Spleen (tissue), 11 donors: ENCODE measurements around the gene APLF. TPM values are rescaled to one million over a fixed set of nuclear protein-coding genes. Genes with fewer than 3 reads are reported as not detected.
"Not testable (repeated sequence)": the region's sequence is repeated elsewhere in the genome, so short reads cannot be mapped to it uniquely, and the experiment has no call there.

Source experiments
- DNase-seq: peaks from one replicate; pipeline ENCODE4 v3.0.0-alpha.2; 2020
- H3K27ac ChIP-seq, 8 donors: fragments of 200-600 bp; sonication (generic) in 7 of 8; 1 replicate in 4 of 8; 2 replicates in 4 of 8; pipeline versions ENCODE4 v1.5.0 to v1.8.0; 2016 to 2021; ENCODE audit warnings: inconsistent platforms in 4 of 8, mild to moderate bottlenecking in 4 of 8, moderate library complexity in 1 of 8
- H3K27me3 ChIP-seq, 7 donors: fragments of 200-600 bp; sonication (generic) in 6 of 7; replicated peaks in 1 of 7; 1 replicate in 4 of 7; 2 replicates in 3 of 7; pipeline versions ENCODE4 v1.5.0 to v1.8.0; 2016 to 2021; ENCODE audit warnings: inconsistent platforms in 3 of 7, mild to moderate bottlenecking in 1 of 7
- H3K36me3 ChIP-seq, 6 donors: fragments of 200-600 bp; sonication (generic) in 5 of 6; 1 replicate in 4 of 6; 2 replicates in 2 of 6; pipeline versions ENCODE4 v1.5.0 to v1.8.0; 2016 to 2021; ENCODE audit warnings: inconsistent platforms in 2 of 6
- H3K4me1 ChIP-seq, 6 donors: fragments of 200-600 bp; sonication (generic) in 5 of 6; 1 replicate in 3 of 6; 2 replicates in 3 of 6; pipeline versions ENCODE4 v1.5.0 to v1.8.0; 2016 to 2021; ENCODE audit warnings: inconsistent platforms in 3 of 6
- H3K4me3 ChIP-seq, 8 donors: fragments of 200-600 bp; sonication (generic) in 7 of 8; 1 replicate in 4 of 8; 2 replicates in 4 of 8; pipeline versions ENCODE4 v1.5.0 to v1.8.0; 2016 to 2021; ENCODE audit warnings: inconsistent platforms in 4 of 8, mild to moderate bottlenecking in 4 of 8, moderate library complexity in 2 of 8
- H3K9me3 ChIP-seq, 8 donors: fragments of 200-600 bp; sonication (generic) in 7 of 8; 1 replicate in 4 of 8; 2 replicates in 4 of 8; pipeline versions ENCODE4 v1.5.0 to v1.8.0; 2016 to 2021; ENCODE audit warnings: inconsistent platforms in 4 of 8
- POLR2A ChIP-seq, 3 donors: fragments of 450-650 bp; IDR thresholded peaks; one replicate each; pipeline ENCODE4 v1.5.1; 2017; ENCODE audit warnings: antibody characterized with exemption in 3 of 3, mild to moderate bottlenecking in 1 of 3
- POLR2AphosphoS5 ChIP-seq, 3 donors: sonication (generic); formaldehyde crosslinking; IDR thresholded peaks; one replicate each; pipeline ENCODE4 v1.5.1; 2017; ENCODE audit warnings: antibody characterized with exemption in 3 of 3
- WGBS, 5 donors: extraction: QIAGEN DNeasy Blood & Tissue Kit in 3 of 5; methylation state at CpG; one replicate each; pipeline versions ENCODE4 v1.1.5 to v1.1.7; 2013 to 2018; 5-methylcytosine and 5-hydroxymethylcytosine counted together
- intact Hi-C: fragments of 100-400 bp; cut with DNase I; formaldehyde crosslinking; loops from one replicate; pipeline ENCODE4 v1.15.0; 2023; ENCODE audit warnings: low total_unique reads
- polyA plus RNA-seq, 3 donors: library from polyadenylated mRNA; stranded (reverse); fragments of 200-250 nt; gene quantifications; one replicate each; pipeline ENCODE4 v1.2.1, GENCODE V29; 2013
- total RNA-seq, 7 donors: library from RNA; depleted of rRNA in 3 of 7; stranded (reverse); fragments of >200 nt in 3 of 7; fragmentation: NEBNext Ultra II Directional in 4 of 7; extraction: Animal tissue kit (Norgen Biotek cat#: 25700) in 4 of 7; gene quantifications; one replicate each; pipeline versions ENCODE4 v1.1.0 to v1.2.1, GENCODE V29; 2016 to 2021
- TF ChIP-seq, protein P1 (sequence below), 11 experiments: fragments of 200-600 bp in 7 of 11; fragments of 450-650 bp in 4 of 11; sonication (generic) in 4 of 11; IDR thresholded peaks in 8 of 11; conservative IDR thresholded peaks in 3 of 11; 1 replicate in 7 of 11; 2 replicates in 4 of 11; pipeline versions ENCODE4 v1.4.0 to v1.8.0; 2016 to 2021; ENCODE audit warnings: antibody characterized with exemption in 11 of 11, inconsistent platforms in 4 of 11, mild to moderate bottlenecking in 1 of 11
- donor health status: healthy with polysubstance abuse.
- donor health status: DM: no; HTN: no; CAD: no; lungs with moderate emphysema.
- donor health status: DM: no; HTN: no; CAD: no.
- donor health status: Bipolar disorder and iron deficiency.
- donor health status: healthy.
- donor health status: DM: no; HTN: no; CAD: no.
- donor health status: DM: yes; HTN: yes; CAD: no.

Gene APLF
- total and polyA plus RNA-seq, 10 donors: 1.1 to 7.2 (median 5.0) TPM

DNA sequence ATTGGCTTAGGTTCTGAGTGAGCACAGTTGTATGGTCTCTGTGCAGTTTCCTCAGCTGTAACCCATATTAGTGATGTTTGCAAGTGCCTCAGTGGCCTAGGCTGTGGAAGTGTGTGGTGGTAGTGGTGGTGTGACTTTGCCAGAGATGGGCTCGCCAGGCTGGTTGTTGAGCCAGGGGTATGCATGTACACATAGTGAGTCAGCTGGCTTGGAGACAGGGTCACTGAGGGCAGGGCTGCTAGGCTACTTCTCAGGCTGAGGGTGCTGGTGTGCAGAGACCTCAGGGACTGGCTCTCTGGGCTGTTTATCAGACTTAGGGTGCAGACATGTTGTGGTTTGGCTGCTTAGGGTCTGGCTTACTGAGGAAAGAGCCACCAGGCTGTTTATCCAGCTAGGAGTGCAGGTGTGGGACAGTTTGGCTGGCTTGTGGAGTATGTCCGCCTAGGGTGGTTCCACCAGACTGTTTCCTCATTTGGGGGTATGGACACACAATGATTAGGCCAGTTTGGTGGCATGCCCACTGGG is 15.0 kb downstream of the APLF start:
- Histone ChIP-seq H3K27ac (no peak overlapping the region), H3K27me3 (no peaks in the 10 kb centered on the region), H3K4me3 (no peak overlapping the region), H3K9me3 (no peaks in the 10 kb centered on the region), H3K4me1 (no peaks in the 10 kb centered on the region), H3K36me3 (no peaks in the 10 kb centered on the region)
- intact Hi-C loops: no loop called here
- 87 to 100% (median 94%) methylated on average over 2 of the region's 2 CpGs for whole genome bisulfite sequencing, 5 donors
- DNase-seq: no peak
- TF ChIP-seq POLR2A (IDR thresholded peaks at IDR 0.05): no peak
- TF ChIP-seq, protein P1, sequence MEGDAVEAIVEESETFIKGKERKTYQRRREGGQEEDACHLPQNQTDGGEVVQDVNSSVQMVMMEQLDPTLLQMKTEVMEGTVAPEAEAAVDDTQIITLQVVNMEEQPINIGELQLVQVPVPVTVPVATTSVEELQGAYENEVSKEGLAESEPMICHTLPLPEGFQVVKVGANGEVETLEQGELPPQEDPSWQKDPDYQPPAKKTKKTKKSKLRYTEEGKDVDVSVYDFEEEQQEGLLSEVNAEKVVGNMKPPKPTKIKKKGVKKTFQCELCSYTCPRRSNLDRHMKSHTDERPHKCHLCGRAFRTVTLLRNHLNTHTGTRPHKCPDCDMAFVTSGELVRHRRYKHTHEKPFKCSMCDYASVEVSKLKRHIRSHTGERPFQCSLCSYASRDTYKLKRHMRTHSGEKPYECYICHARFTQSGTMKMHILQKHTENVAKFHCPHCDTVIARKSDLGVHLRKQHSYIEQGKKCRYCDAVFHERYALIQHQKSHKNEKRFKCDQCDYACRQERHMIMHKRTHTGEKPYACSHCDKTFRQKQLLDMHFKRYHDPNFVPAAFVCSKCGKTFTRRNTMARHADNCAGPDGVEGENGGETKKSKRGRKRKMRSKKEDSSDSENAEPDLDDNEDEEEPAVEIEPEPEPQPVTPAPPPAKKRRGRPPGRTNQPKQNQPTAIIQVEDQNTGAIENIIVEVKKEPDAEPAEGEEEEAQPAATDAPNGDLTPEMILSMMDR (IDR thresholded peaks at IDR 0.05 in 8 of 11, conservative IDR thresholded peaks at IDR 0.05 in 3 of 11): no peak

DNA sequence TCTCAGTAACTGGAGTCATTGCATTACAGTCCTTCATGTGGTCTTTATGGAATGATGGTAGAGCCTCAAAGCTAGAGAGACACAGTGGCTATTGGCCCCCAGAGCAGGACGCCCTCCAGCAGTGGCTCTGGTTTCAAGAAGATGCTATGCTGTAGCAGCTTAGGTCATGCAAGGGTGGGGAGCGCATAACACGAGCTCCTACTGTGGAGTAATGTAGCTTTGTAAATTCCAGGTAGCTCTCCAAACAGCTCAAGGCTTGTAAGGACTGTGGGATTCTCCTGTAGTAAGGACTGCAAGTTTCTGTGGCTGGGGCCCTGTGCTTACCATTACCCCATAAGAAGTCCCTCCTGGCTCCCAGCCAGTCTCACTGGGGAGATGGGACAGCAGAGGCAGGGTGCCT is 15.6 kb downstream of the APLF start:
- Histone ChIP-seq H3K4me3 (no peak overlapping the region), H3K9me3 (no peaks in the 10 kb centered on the region), H3K27ac (no peak overlapping the region), H3K4me1 (peaks cover 0 to 4% (median under 1%) of the 10 kb centered on the region in 6 donors), H3K36me3 (no peaks in the 10 kb centered on the region), H3K27me3 (no peaks in the 10 kb centered on the region)
- intact Hi-C loops: no loop called here
- DNase-seq: no peak
- WGBS, 5 donors: 86 to 99% (median 95%) methylated on average over 3 of the region's 3 CpGs
- TF ChIP-seq, protein P1 (IDR thresholded peaks at IDR 0.05 in 8 of 11, conservative IDR thresholded peaks at IDR 0.05 in 3 of 11): no peak
- TF ChIP-seq POLR2A (IDR thresholded peaks at IDR 0.05): no peak
- TF ChIP-seq POLR2AphosphoS5 (IDR thresholded peaks at IDR 0.05): no peak

DNA sequence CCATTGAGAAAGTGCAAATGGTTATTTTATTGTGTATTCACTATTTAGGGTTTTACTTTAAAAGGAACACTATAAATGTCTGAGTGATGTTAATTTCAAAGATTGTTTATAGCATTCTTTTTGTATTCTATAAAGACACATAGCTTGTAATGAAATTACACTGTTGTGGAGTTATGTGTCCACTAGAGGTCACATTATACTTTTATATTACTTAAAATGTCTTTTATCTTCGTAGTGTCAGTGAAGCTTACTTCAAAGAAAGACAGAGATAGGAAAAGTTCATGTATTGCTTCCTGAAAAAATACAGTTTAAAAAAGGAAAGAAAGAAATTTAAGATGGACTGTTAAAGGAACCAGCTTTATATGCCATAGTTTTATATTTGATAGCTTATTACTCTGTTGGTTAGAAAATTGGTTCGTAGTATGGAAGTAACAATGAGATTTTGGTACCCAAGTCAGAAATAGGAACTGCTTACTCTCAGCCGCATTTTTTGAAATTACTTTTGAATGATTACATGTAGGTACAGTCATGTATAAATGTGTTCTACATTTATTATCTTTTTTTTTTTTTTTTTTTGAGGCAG is 20.5 kb downstream of the APLF start:
- H3K4me3 ChIP-seq: no peak overlapping the region
- no peaks in the 10 kb centered on the region for H3K27me3 ChIP-seq
- DNase-seq: no peak
- TF ChIP-seq, protein P1 (IDR thresholded peaks at IDR 0.05 in 8 of 11, conservative IDR thresholded peaks at IDR 0.05 in 3 of 11): peak; percentile 20 to 66 (median 51)
- no peak for TF ChIP-seq POLR2A (IDR thresholded peaks at IDR 0.05)
- no peak for TF ChIP-seq POLR2AphosphoS5 (IDR thresholded peaks at IDR 0.05)
- 42 to 57% (median 46%) methylated on average over 3 of the region's 3 CpGs for WGBS, 5 donors
- H3K9me3 ChIP-seq: no peaks in the 10 kb centered on the region
- H3K27ac ChIP-seq: no peak overlapping the region
- H3K4me1 ChIP-seq: peaks cover 0 to 8% (median 1%) of the 10 kb centered on the region in 6 donors
- no peaks in the 10 kb centered on the region for H3K36me3 ChIP-seq
- intact Hi-C loops: no loop called here

DNA sequence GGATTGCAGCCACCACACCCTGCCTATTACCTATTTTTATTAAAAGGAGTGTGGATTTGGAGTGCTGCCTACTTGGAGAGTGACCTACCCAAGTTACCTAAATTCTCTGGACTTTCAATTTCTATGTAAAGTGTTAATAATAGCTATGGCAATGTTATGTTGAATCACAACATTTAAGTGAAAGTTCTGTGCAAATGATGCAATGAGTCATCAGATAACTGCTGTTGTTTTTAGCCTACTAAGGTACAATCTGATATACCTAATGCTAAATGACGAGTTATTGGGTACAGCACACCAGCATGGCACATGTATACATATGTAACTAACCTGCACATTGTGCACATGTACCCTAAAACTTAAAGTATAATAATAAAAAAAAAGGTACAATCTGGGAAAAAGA is 21.2 kb downstream of the APLF start:
- H3K9me3 ChIP-seq, H3K27me3 ChIP-seq, H3K27ac ChIP-seq, DNase-seq, intact Hi-C loops, H3K36me3 ChIP-seq, H3K4me1 ChIP-seq, H3K4me3 ChIP-seq: not testable (repeated sequence)
- 92 to 100% (median 96%) methylated on average over 1 of the region's 1 CpG for WGBS, 5 donors
